HepG2 (cell line): ENCODE data around the gene PYGO2. TPM values are rescaled to one million over a fixed set of nuclear protein-coding genes. Genes with fewer than 3 reads are reported as not detected.
A peak's percentile ranks its signal among the peaks of the same experiment; 100 is the strongest.

Experiments used
- ATAC-seq: fragments of 200-7000 bp; cut with Tn5 transposase; 3 replicates; pipeline ENCODE4 v1.9.1; 2020; ENCODE audit warnings: mild to moderate bottlenecking, moderate library complexity
- BruUV-seq: library from RNA; stranded (reverse); fragments of 400-500 nt; replicated peaks from 2 replicates; lab custom pipeline; 2021; lab: Mats Ljungman, UMichigan
- CTCF ChIA-PET: fragments of 300-600 bp; formaldehyde crosslinking; extraction: SDS; loops from one replicate; lab custom pipeline; 2021; ENCODE audit warnings: low total read pairs, inconsistent platforms, low intra/inter-chr PET ratio; lab: Yijun Ruan, JAX
- POLR2A ChIA-PET: fragments of 350-600 bp; sonication (Branson Sonifier 250); formaldehyde crosslinking; loops from one replicate; lab custom pipeline; 2020; ENCODE audit warnings: antibody characterized with exemption, inconsistent platforms; lab: Yijun Ruan, JAX
- DNase-seq: peaks from one replicate; pipeline ENCODE4 v3.0.0-alpha.2; 2015; ENCODE audit warnings: low spot score
- FAIRE-seq: peaks from 3 replicates; lab custom pipeline; 2011; peaks lifted over from hg19 to GRCh38; lab: Jason Lieb, UNC
- H2AFZ ChIP-seq: one replicate; pipeline ENCODE4 v1.6.1; 2011; ENCODE audit warnings: low read length, inconsistent platforms
- H3K27ac ChIP-seq: fragments of 300-600 bp; 3 replicates; pipeline ENCODE4 v1.8.0; 2011; ENCODE audit warnings: mixed run types, mild to moderate bottlenecking, mixed read lengths, low read length, inconsistent platforms; ENCODE audit not compliant: insufficient read depth; ENCODE audit errors: extremely low read length
- H3K27me3 ChIP-seq, 2 experiments: fragments of 200-600 bp in 1 of 2; 2 replicates in 1 of 2; 3 replicates in 1 of 2; pipeline versions ENCODE4 v1.6.0 to v1.8.0; 2011; ENCODE audit warnings: low read length in 2 of 2, mild to moderate bottlenecking in 2 of 2, moderate library complexity in 2 of 2, inconsistent platforms in 1 of 2; ENCODE audit not compliant: insufficient read depth in 2 of 2, control insufficient read depth in 1 of 2
- H3K36me3 ChIP-seq, 2 experiments: fragments of 200-600 bp in 1 of 2; replicated peaks in 1 of 2; 2 replicates in 1 of 2; 3 replicates in 1 of 2; pipeline versions ENCODE4 v1.5.1 to v1.8.0; 2011; ENCODE audit warnings: low read length in 2 of 2, inconsistent platforms in 1 of 2; ENCODE audit not compliant: insufficient read depth in 2 of 2, control insufficient read depth in 1 of 2
- H3K4me1 ChIP-seq: 2 replicates; pipeline ENCODE4 v1.5.1; 2012; ENCODE audit warnings: low read length, inconsistent platforms; ENCODE audit not compliant: insufficient read depth
- H3K4me2 ChIP-seq: 2 replicates; pipeline ENCODE4 v1.6.0; 2011; ENCODE audit warnings: low read depth, low read length, inconsistent platforms
- H3K4me3 ChIP-seq, 3 experiments: fragments of 200-600 bp in 1 of 3; sonication (generic), shearing (Covaris generic) in 1 of 3; replicated peaks in 1 of 3; 2 replicates each; pipeline ENCODE4 v1.5.1; 2011 to 2016; ENCODE audit warnings: low read length in 3 of 3, inconsistent platforms in 2 of 3, low read depth in 2 of 3, mild to moderate bottlenecking in 2 of 3, control low read depth in 1 of 3, mixed read lengths in 1 of 3; ENCODE audit not compliant: insufficient read depth in 1 of 3
- H3K79me2 ChIP-seq: one replicate; pipeline ENCODE4 v1.6.1; 2011; ENCODE audit warnings: low read length, inconsistent platforms; ENCODE audit not compliant: insufficient read depth
- H3K9ac ChIP-seq: 2 replicates; pipeline ENCODE4 v1.6.0; 2011; ENCODE audit warnings: mild to moderate bottlenecking, low read depth, low read length, inconsistent platforms; ENCODE audit not compliant: insufficient read depth
- H3K9me3 ChIP-seq: 2 replicates; pipeline ENCODE4 v1.5.1; 2012; ENCODE audit warnings: mild to moderate bottlenecking, low read length
- H4K20me1 ChIP-seq: 2 replicates; pipeline ENCODE4 v1.6.0; 2011; ENCODE audit warnings: inconsistent platforms, mild to moderate bottlenecking, low read length, moderate library complexity; ENCODE audit not compliant: insufficient read depth
- AGO2 ChIP-seq: fragments of 200-400 bp; formaldehyde crosslinking; optimal IDR thresholded peaks from 2 replicates; pipeline ENCODE3; 2017; ENCODE audit warnings: mild to moderate bottlenecking, low read depth, low read length, moderate library complexity
- AKAP8 ChIP-seq: sonication (generic); formaldehyde crosslinking; IDR thresholded peaks from 2 replicates; pipeline ENCODE4 v1.5.1; 2020; ENCODE audit warnings: mild to moderate bottlenecking, missing genetic modification reagents
- GRHL1 ChIP-seq: sonication (generic); formaldehyde crosslinking; conservative IDR thresholded peaks from 2 replicates; pipeline ENCODE4 v1.8.0; 2022; ENCODE audit warnings: missing genetic modification reagents
- POLR2A ChIP-seq, 2 experiments: IDR thresholded peaks; 2 replicates each; pipeline ENCODE4 v1.6.1; 2011; ENCODE audit warnings: low read depth in 2 of 2, low read length in 2 of 2, mild to moderate bottlenecking in 1 of 2, moderate library complexity in 1 of 2; ENCODE audit not compliant: insufficient read depth in 1 of 2
- TBL1XR1 ChIP-seq: fragments of 150-350 bp; IDR thresholded peaks from 2 replicates; pipeline ENCODE4 v1.6.1; 2014; ENCODE audit warnings: borderline replicate concordance, low read length; ENCODE audit not compliant: partially characterized antibody
- WGBS: methylation state at CpG from one replicate; pipeline ENCODE4 v1.1.6; 2017; ENCODE audit warnings: low lambda C conversion rate; 5-methylcytosine and 5-hydroxymethylcytosine counted together
- in situ Hi-C: cut with HindIII; loops from 2 replicates; pipeline ENCODE4 v1.10.0; 2017; ENCODE audit warnings: low pct_unique_long_range_greater_than_20kb; ENCODE audit not compliant: extremely low pct_ligation_motif_present
- intact Hi-C: fragments of 100-400 bp; cut with micrococcal nuclease; formaldehyde crosslinking; loops from one replicate; pipeline ENCODE4 v1.10.0; 2022; ENCODE audit not compliant: unreplicated experiment
- polyA plus RNA-seq, 8 experiments: library from polyadenylated mRNA; depleted of rRNA in 3 of 8; stranded (reverse) in 7 of 8; unstranded in 1 of 8; fragments of >200 nt; fragmentation: Illumina TruSeq in 4 of 8; extraction: Trizol in 4 of 8; gene quantifications; 2 replicates each; pipeline versions ENCODE4 v1.2.1 to v1.2.3, GENCODE V29; 2011 to 2016; ENCODE audit warnings: low read depth in 4 of 8, missing spikeins in 1 of 8, mixed read lengths in 1 of 8; ENCODE audit not compliant: insufficient read depth in 1 of 8
- total RNA-seq, 5 experiments: library from RNA; depleted of rRNA; stranded (reverse); fragments of >200 nt; fragmentation: Illumina TruSeq; extraction: Trizol; gene quantifications; 2 replicates each; pipeline ENCODE4 v1.2.3, GENCODE V29; 2016; ENCODE audit warnings: low read depth in 1 of 5

The PYGO2 gene
- total and polyA plus RNA-seq, 2 of the 13 experiments (the other 11 are each of a cell fraction or from before 2014, with no cell fraction given), result 20.3 to 21.8 TPM

- intact Hi-C loops, result no loop called here
- TF ChIP-seq AKAP8 (CRISPR knock-in tag) (peak; percentile 63; the same call in 1 of the 2 replicates), GRHL1 (CRISPR knock-in tag) (no peak)
- ATAC-seq (no peak), FAIRE-seq (no peak), DNase-seq (no peak)
- H4K20me1 ChIP-seq, result no peaks in the 10 kb centered on the region
- no peak overlapping the region for H2AFZ ChIP-seq
- BruUV-seq, result no TSS peak
- WGBS, result 73% methylated on average over 1 of the region's 1 CpG
- H3K27ac ChIP-seq, result no peak overlapping the region
- H3K4me1 ChIP-seq, result peaks cover 14% of the 10 kb centered on the region
- in situ Hi-C loops, result no loop called here
- H3K79me2 ChIP-seq, result no peaks in the 10 kb centered on the region
- no peak overlapping the region for H3K4me3 ChIP-seq
- CTCF ChIA-PET, result no interaction called here
- H3K36me3 ChIP-seq, result peaks cover 2 to 5% of the 10 kb centered on the region in 2 experiments; a peak in 2 of 5 replicates
- no peak overlapping the region for H3K9ac ChIP-seq
- POLR2A ChIA-PET, result interaction anchor here (0.9 to 4.2 kb wide), 6 partner anchors 10 to 91 kb away, joined by 3 to 34 read pairs (median 6); partner anchors contain the start of genes FLAD1, PBXIP1, PYGO2 and SHC1
- H3K27me3 ChIP-seq, result no peaks in the 10 kb centered on the region
- no peak overlapping the region for H3K4me2 ChIP-seq
- no peaks in the 10 kb centered on the region for H3K9me3 ChIP-seq
Measured at GRCh38 chr1:154994269-154994587, 32.6 kb upstream of the PYGO2 start.

GRCh38 chr1:154993572-154994268 is 32.1 kb upstream of the PYGO2 start, which contains the start of gene LENEP:
Gene LENEP (plus strand): TSS chr1:154993586. CDS start chr1:154993608, 22 bp downstream.
- intact Hi-C loops (no loop called here), in situ Hi-C loops (no loop called here)
- no peak for TF ChIP-seq TBL1XR1
- 0 out of 4 replicates have a peak, but pooled peaks of 1 of the 2 experiments have one; percentile 6 for TF ChIP-seq POLR2A (IDR thresholded peaks at IDR 0.05; ENCODE audit: insufficient read depth in 1 of 2, low read depth in 2 of 2, low read length in 2 of 2)
- TF ChIP-seq AGO2, result peak; percentile 39
- H3K79me2 ChIP-seq, result no peaks in the 10 kb centered on the region
- CTCF ChIA-PET, result interaction anchor here (1.2 kb wide), 1 partner anchor 24 kb away, joined by 10 read pairs; no protein-coding TSS in a partner anchor
- no peaks in the 10 kb centered on the region for H3K9me3 ChIP-seq
- DNase-seq, result no peak
- peaks cover 14% of the 10 kb centered on the region for H3K4me1 ChIP-seq
- no peak within 1 kb of the TSS for H3K9ac ChIP-seq
- no peak for ATAC-seq
- no peak within 1 kb of the TSS for H3K4me2 ChIP-seq
- no peak within 1 kb of the TSS for H3K27ac ChIP-seq
- peaks cover 4 to 8% of the 10 kb centered on the region in 2 experiments; a peak in 2 of 5 replicates for H3K36me3 ChIP-seq
- H4K20me1 ChIP-seq, result no peaks in the 10 kb centered on the region
- H2AFZ ChIP-seq, result no peak within 1 kb of the TSS
- no peak within 1 kb of the TSS for H3K4me3 ChIP-seq
- POLR2A ChIA-PET, result interaction anchor here (1.0 to 4.2 kb wide), 8 partner anchors 8 to 91 kb away, joined by 3 to 34 read pairs (median 4); partner anchors contain the start of genes FLAD1, PBXIP1, PYGO2 and SHC1
- FAIRE-seq, result no peak
- H3K27me3 ChIP-seq, result no peaks in the 10 kb centered on the region
- no TSS peak for BruUV-seq
- 92% methylated on average over 2 of the region's 8 CpGs for WGBS
